ENCODE data around the gene CDH8.

The CDH8 gene

GRCh38 chr16:61842666-61843065 is 193.6 kb downstream of the CDH8 start:
- no peak for DNase-seq (ENCODE audit: low read depth in 1 of 2, low spot score in 1 of 2)

GRCh38 chr16:61836804-61837393 is 199.3 kb downstream of the CDH8 start:
- no peaks in the 10 kb centered on the region for H3K27me3 ChIP-seq (ENCODE audit: insufficient read depth, poor library complexity, severe bottlenecking)
- DNase-seq (ENCODE audit: low read depth in 1 of 2, low spot score in 1 of 2): no peak
- no peak overlapping the region for H3K4me3 ChIP-seq (replicated peaks; ENCODE audit: insufficient read depth, low read length)

More at GRCh38 chr16:61842666-61843065, 193.6 kb downstream of the CDH8 start:
- Histone ChIP-seq H3K4me3 (replicated peaks; ENCODE audit: insufficient read depth, low read length) (no peak overlapping the region), H3K27me3 (ENCODE audit: insufficient read depth, poor library complexity, severe bottlenecking) (no peaks in the 10 kb centered on the region), H3K27ac (replicated peaks) (no peak overlapping the region)
- no peak for TF ChIP-seq CTCF (IDR thresholded peaks at IDR 0.05; ENCODE audit: insufficient read depth, low read length)
- no peak for TF ChIP-seq SPI1 (IDR thresholded peaks at IDR 0.05; ENCODE audit: borderline replicate concordance, low read depth)
- no peak for TF ChIP-seq REST (IDR thresholded peaks at IDR 0.05; ENCODE audit: insufficient replicate concordance, low read depth)
- no peak for TF ChIP-seq GABPA (IDR thresholded peaks at IDR 0.05; ENCODE audit: low read depth)
- no peak for TF ChIP-seq POLR2AphosphoS5 (IDR thresholded peaks at IDR 0.05; ENCODE audit: low read depth)

More at GRCh38 chr16:61836804-61837393, 199.3 kb downstream of the CDH8 start:
- no peak for TF ChIP-seq POLR2AphosphoS5 (IDR thresholded peaks at IDR 0.05; ENCODE audit: low read depth)
- no peak for TF ChIP-seq GABPA (IDR thresholded peaks at IDR 0.05; ENCODE audit: low read depth)
- TF ChIP-seq SPI1 (IDR thresholded peaks at IDR 0.05; ENCODE audit: borderline replicate concordance, low read depth): no peak
- TF ChIP-seq CTCF (IDR thresholded peaks at IDR 0.05; ENCODE audit: insufficient read depth, low read length): no peak
- no peak for TF ChIP-seq REST (IDR thresholded peaks at IDR 0.05; ENCODE audit: insufficient replicate concordance, low read depth)
- H3K27ac ChIP-seq (replicated peaks): no peak overlapping the region

Data from HL-60 (cell line).